Heart left ventricle (tissue), 16 donors: Measurements from ENCODE around the gene EPHA8. TPM values are rescaled to one million over a fixed set of nuclear protein-coding genes. Genes with fewer than 3 reads are reported as not detected.

Experiments used
- ATAC-seq, 4 donors: fragments of 200-7000 bp; cut with Tn5 transposase; one replicate each; pipeline ENCODE4 v1.9.1; 2020 to 2022; ENCODE audit warnings: moderate library complexity in 4 of 4, mild to moderate bottlenecking in 3 of 4, moderate number of reproducible peaks in 1 of 4
- DNase-seq, 5 donors: peaks; one replicate each; pipeline ENCODE4 v3.0.0-alpha.2; 2020
- H3K27ac ChIP-seq, 12 donors: fragments of 200-600 bp; sonication (generic) in 4 of 12; one replicate each; pipeline versions ENCODE4 v1.5.0 to v1.8.0; 2016 to 2022; ENCODE audit warnings: mild to moderate bottlenecking in 2 of 12
- H3K27me3 ChIP-seq, 9 donors: fragments of 200-600 bp; sonication (generic) in 2 of 9; one replicate each; pipeline versions ENCODE4 v1.5.1 to v1.8.0; 2016 to 2022; ENCODE audit warnings: mild to moderate bottlenecking in 3 of 9
- H3K36me3 ChIP-seq, 9 donors: fragments of 200-600 bp; sonication (generic) in 2 of 9; one replicate each; pipeline versions ENCODE4 v1.5.0 to v1.8.0; 2018 to 2022; ENCODE audit warnings: mild to moderate bottlenecking in 2 of 9
- H3K4me1 ChIP-seq, 12 donors: fragments of 200-600 bp; sonication (generic) in 4 of 12; one replicate each; pipeline versions ENCODE4 v1.5.0 to v1.8.0; 2016 to 2022; ENCODE audit warnings: mild to moderate bottlenecking in 3 of 12
- H3K4me3 ChIP-seq, 12 donors: fragments of 200-600 bp; sonication (generic) in 4 of 12; one replicate each; pipeline versions ENCODE4 v1.5.0 to v1.8.0; 2017 to 2022; ENCODE audit warnings: mild to moderate bottlenecking in 9 of 12, moderate library complexity in 4 of 12
- H3K9me3 ChIP-seq, 12 donors: fragments of 200-600 bp; sonication (generic) in 4 of 12; one replicate each; pipeline versions ENCODE4 v1.5.0 to v1.8.0; 2016 to 2022; ENCODE audit warnings: mild to moderate bottlenecking in 1 of 12
- CTCF ChIP-seq, 12 donors: fragments of 200-600 bp; sonication (generic) in 4 of 12; IDR thresholded peaks; one replicate each; pipeline versions ENCODE4 v1.5.0 to v1.8.0; 2018 to 2022; ENCODE audit warnings: antibody characterized with exemption in 12 of 12, mild to moderate bottlenecking in 5 of 12
- POLR2A ChIP-seq, 2 donors: fragments of 450-650 bp; IDR thresholded peaks; one replicate each; pipeline ENCODE4 v1.6.1; 2017; ENCODE audit warnings: antibody characterized with exemption in 2 of 2, mild to moderate bottlenecking in 2 of 2, moderate library complexity in 2 of 2
- WGBS, 4 donors: extraction: QIAGEN DNeasy Blood & Tissue Kit in 2 of 4; methylation state at CpG; one replicate each; pipeline versions ENCODE4 v1.1.5 to v1.1.7; 2013 to 2018; 5-methylcytosine and 5-hydroxymethylcytosine counted together
- intact Hi-C, 10 donors: fragments of 100-400 bp; cut with DNase I; formaldehyde crosslinking; loops; one replicate each; pipeline versions ENCODE4 v1.11.1 to v1.14.2; 2022
- polyA plus RNA-seq, 2 donors: library from polyadenylated mRNA; stranded (reverse); fragments of 200-250 nt; gene quantifications; one replicate each; pipeline ENCODE4 v1.2.3, GENCODE V29; 2013
- total RNA-seq, 9 donors: library from RNA; depleted of rRNA in 2 of 9; stranded (reverse); fragments of >200 nt in 2 of 9; fragmentation: NEBNext Ultra II Directional in 3 of 9; extraction: Animal tissue kit (Norgen Biotek cat#: 25700) in 3 of 9; gene quantifications; one replicate each; pipeline versions ENCODE4 v1.1.0 to v1.2.4, GENCODE V29; 2016 to 2023
- donor health status: ischemic (EF 13 %, LVEDD 7.1; RV severe dilation, severe dysfunction).
- donor health status: healthy with polysubstance abuse.
- donor health status: DM: no; HTN: yes; CAD: no.
- donor health status: DM: no; HTN: no; CAD: no.
- donor health status: ischemic (EF 25% LVEDD 6.9; RV normal size, moderate dysfunction).
- donor health status: ischemic (EF 25% LVEDD 5.7; RV mildly dilated, moderate dysfunction).
- donor health status: healthy.
- donor health status: DM: yes; HTN: yes; CAD: no.
- donor health status: ischemic (EF 35%, LVEDD 5.7; RV mildly dilated, moderate dysfunction).
- donor health status: nonischemic (EF 11% LVEDD 7.7; RV severe dilation, severe dysfunction).
- donor health status: DM: yes; HTN: yes; CAD: no.
- donor health status: PGD.
- donor health status: ischemic (EF 29% LVEDD 5.4; RV normal size, mild dysfunction).
- donor health status: nonischemic (EF 23%, LVEDD 6.1; RV moderate dilation, normal function).

The EPHA8 gene
- total and polyA plus RNA-seq, 11 donors: 0.08 to 0.12 TPM; not detected in 9

- H3K27me3 ChIP-seq: peaks cover 0 to 26% (median 0%) of the 10 kb centered on the region in 9 donors
- ATAC-seq (peak; percentile 59 to 88 (median 81)), DNase-seq (peak; percentile 77 to 93 (median 85))
- H3K36me3 ChIP-seq: no peaks in the 10 kb centered on the region
- no peaks in the 10 kb centered on the region for H3K9me3 ChIP-seq
- no peak overlapping the region for H3K4me3 ChIP-seq
- WGBS, 4 donors: 10 to 16% (median 10%) methylated on average over 17 to 18 of the region's 18 CpGs
- H3K4me1 ChIP-seq: peaks cover 0 to 20% (median 0%) of the 10 kb centered on the region in 12 donors
- TF ChIP-seq CTCF (IDR thresholded peaks at IDR 0.05) (peak; percentile 79 to 96 (median 90)), POLR2A (IDR thresholded peaks at IDR 0.05) (no peak)
- H3K27ac ChIP-seq: peak overlapping the region in 2 of 12 donors; percentile 9 to 75
- intact Hi-C loops: loop anchor here (1.0 to 10.0 kb wide), 8 partner anchors 113 to 537 kb away; no protein-coding TSS in a partner anchor
Measured at GRCh38 chr1:22641906-22642636, 78.8 kb downstream of the EPHA8 start.

- DNase-seq: peak; percentile 46 to 79 (median 61)
- Histone ChIP-seq H3K36me3 (peaks cover 0 to 4% (median 0%) of the 10 kb centered on the region in 9 donors), H3K4me1 (peaks cover 0 to 20% (median 0%) of the 10 kb centered on the region in 12 donors), H3K4me3 (peak within 1 kb of the TSS in 9 of 12 donors; percentile 19 to 61 (median 38)), H3K9me3 (no peaks in the 10 kb centered on the region), H3K27ac (peak within 1 kb of the TSS in 7 of 12 donors; percentile 10 to 81 (median 38)), H3K27me3 (peaks cover 0 to 17% (median 0%) of the 10 kb centered on the region in 9 donors)
- intact Hi-C loops: loop anchor here in 9 of 10 donors (2.0 to 10.0 kb wide), 7 partner anchors 115 to 539 kb away; no protein-coding TSS in a partner anchor
- 69 to 78% (median 75%) methylated on average over 8 of the region's 8 CpGs for WGBS, 4 donors
- no peak for TF ChIP-seq CTCF (IDR thresholded peaks at IDR 0.05)
- no peak for TF ChIP-seq POLR2A (IDR thresholded peaks at IDR 0.05)
- peak; percentile 52 to 67 (median 54) for ATAC-seq
Measured at GRCh38 chr1:22643381-22643780, 80.1 kb downstream of the EPHA8 start, which contains the start of gene C1QC. Gene C1QC (plus strand): TSS chr1:22643633. CDS start chr1:22644024, 391 bp downstream.

GRCh38 chr1:22643928-22644327 is 80.6 kb downstream of the EPHA8 start:
- Histone ChIP-seq H3K4me1 (peaks cover 0 to 20% (median 0%) of the 10 kb centered on the region in 12 donors), H3K27ac (peak overlapping the region in 7 of 12 donors; percentile 10 to 81 (median 38)), H3K9me3 (no peaks in the 10 kb centered on the region), H3K4me3 (peak overlapping the region in 9 of 12 donors; percentile 19 to 61 (median 38)), H3K36me3 (peaks cover 0 to 4% (median 0%) of the 10 kb centered on the region in 9 donors), H3K27me3 (peaks cover 0 to 11% (median 0%) of the 10 kb centered on the region in 9 donors)
- intact Hi-C loops: loop anchor here in 9 of 10 donors (2.0 to 10.0 kb wide), 7 partner anchors 115 to 539 kb away; no protein-coding TSS in a partner anchor
- TF ChIP-seq CTCF (IDR thresholded peaks at IDR 0.05) (no peak), POLR2A (IDR thresholded peaks at IDR 0.05) (no peak)
- WGBS, 4 donors: 73 to 79% (median 76%) methylated on average over 9 to 12 of the region's 12 CpGs
- ATAC-seq (peak in 1 of 4 donors; percentile 2), DNase-seq (no peak)

GRCh38 chr1:22645931-22646330 is 82.6 kb downstream of the EPHA8 start:
- DNase-seq (no peak), ATAC-seq (peak in 2 of 4 donors; percentile 9 to 17)
- WGBS, 4 donors: 67 to 76% (median 71%) methylated on average over 7 of the region's 7 CpGs
- Histone ChIP-seq H3K27ac (peak overlapping the region in 1 of 12 donors; percentile 81), H3K4me3 (peak overlapping the region in 5 of 12 donors; percentile 12 to 61 (median 44)), H3K36me3 (peaks cover 0 to 4% (median 0%) of the 10 kb centered on the region in 9 donors), H3K27me3 (peaks cover 0 to 10% (median 0%) of the 10 kb centered on the region in 9 donors), H3K4me1 (peaks cover 0 to 20% (median 0%) of the 10 kb centered on the region in 12 donors), H3K9me3 (no peaks in the 10 kb centered on the region)
- TF ChIP-seq CTCF (IDR thresholded peaks at IDR 0.05): no peak
- no peak for TF ChIP-seq POLR2A (IDR thresholded peaks at IDR 0.05)
- intact Hi-C loops: loop anchor here in 4 of 10 donors (10.0 kb wide), 2 partner anchors 511 to 541 kb away; no protein-coding TSS in a partner anchor
